AG04450 (cell line): Measurements from ENCODE around the gene MESD. TPM values are rescaled to one million over a fixed set of nuclear protein-coding genes. Genes with fewer than 3 reads are reported as not detected.
A peak's percentile ranks its signal among the peaks of the same experiment; 100 is the strongest.

ENCODE experiments used
- CTCF ChIA-PET: fragments of 300-600, 350-600 bp; formaldehyde crosslinking; extraction: SDS; loops from one replicate; lab custom pipeline; 2022; ENCODE audit warnings: antibody characterized with exemption, inconsistent platforms; lab: Charles Lee
- POLR2A ChIA-PET: fragments of 350-600 bp; formaldehyde crosslinking; extraction: SDS; loops from one replicate; lab custom pipeline; 2021; ENCODE audit warnings: antibody characterized with exemption, inconsistent platforms; lab: Yijun Ruan, JAX
- DNase-seq: peaks from one replicate; pipeline ENCODE4 v3.0.0-alpha.2; 2011; ENCODE audit warnings: low read depth, low spot score
- H3K27ac ChIP-seq: one replicate; pipeline ENCODE4 v1.5.1; 2012; ENCODE audit warnings: low read depth, low read length, control low read depth
- H3K27me3 ChIP-seq: one replicate; pipeline ENCODE4 v1.6.0; 2012; ENCODE audit warnings: low read length; ENCODE audit not compliant: control insufficient read depth, insufficient read depth
- H3K4me3 ChIP-seq: 2 replicates; pipeline ENCODE4 v1.5.1; 2011; ENCODE audit warnings: mild to moderate bottlenecking, low read depth, low read length, control low read depth
- H3K9me3 ChIP-seq: 2 replicates; pipeline ENCODE4 v1.5.1; 2012; ENCODE audit warnings: low read length; ENCODE audit not compliant: control insufficient read depth, insufficient read depth
- CTCF ChIP-seq: IDR thresholded peaks from 2 replicates; pipeline ENCODE4 v1.5.1; 2011; ENCODE audit warnings: low read depth, low read length, control low read depth, inconsistent platforms
- polyA plus RNA-seq: library from polyadenylated mRNA; depleted of rRNA; stranded (reverse); fragments of >200 nt; gene quantifications from 2 replicates; pipeline ENCODE4 v1.2.3, GENCODE V29; 2011

Gene MESD
- polyA plus RNA-seq, 1 experiment: 23.9 TPM

- H3K4me3 ChIP-seq: peak overlapping the region; percentile 91
- POLR2A ChIA-PET: no interaction called here
- no peak for DNase-seq
- H3K27ac ChIP-seq: no peak overlapping the region
- no peaks in the 10 kb centered on the region for H3K27me3 ChIP-seq
- H3K9me3 ChIP-seq: no peaks in the 10 kb centered on the region
- CTCF ChIA-PET: no interaction called here
- TF ChIP-seq CTCF: no peak
Observed at GRCh38 chr15:80989081-80989517, 520 bp downstream of the MESD start.

GRCh38 chr15:80988148-80988796, 1.3 kb downstream of the MESD start:
- Histone ChIP-seq H3K4me3 (peak overlapping the region; percentile 91), H3K27ac (no peak overlapping the region), H3K27me3 (no peaks in the 10 kb centered on the region), H3K9me3 (no peaks in the 10 kb centered on the region)
- DNase-seq: no peak
- no peak for TF ChIP-seq CTCF
- ChIA-PET POLR2A (no interaction called here), CTCF (interaction anchor here (1.3 to 3.3 kb wide), 2 partner anchors 19 to 278 kb away, joined by 4 to 18 read pairs; no protein-coding TSS in a partner anchor)

GRCh38 chr15:80986487-80986886, 3.1 kb downstream of the MESD start:
- H3K4me3 ChIP-seq: no peak overlapping the region
- ChIA-PET POLR2A (no interaction called here), CTCF (interaction anchor here (1.0 to 3.3 kb wide), 2 partner anchors 9 to 17 kb away, joined by 3 to 18 read pairs; no protein-coding TSS in a partner anchor)
- no peaks in the 10 kb centered on the region for H3K27me3 ChIP-seq
- DNase-seq: no peak
- no peak for TF ChIP-seq CTCF
- no peak overlapping the region for H3K27ac ChIP-seq
- H3K9me3 ChIP-seq: no peaks in the 10 kb centered on the region

GRCh38 chr15:80985981-80986380, 3.6 kb downstream of the MESD start:
- Histone ChIP-seq H3K27ac (no peak overlapping the region), H3K27me3 (no peaks in the 10 kb centered on the region), H3K9me3 (no peaks in the 10 kb centered on the region), H3K4me3 (no peak overlapping the region)
- no peak for DNase-seq
- CTCF ChIA-PET: interaction anchor here (1.0 to 3.3 kb wide), 5 partner anchors 9 to 280 kb away, joined by 3 to 18 read pairs (median 4); partner anchors contain the start of gene CEMIP
- POLR2A ChIA-PET: no interaction called here
- no peak for TF ChIP-seq CTCF

GRCh38 chr15:80984856-80985255, 4.8 kb downstream of the MESD start:
- peak overlapping the region; percentile 3 for H3K27ac ChIP-seq
- DNase-seq: no peak
- TF ChIP-seq CTCF: no peak
- no peaks in the 10 kb centered on the region for H3K27me3 ChIP-seq
- H3K9me3 ChIP-seq: no peaks in the 10 kb centered on the region
- ChIA-PET POLR2A (no interaction called here), CTCF (interaction anchor here (0.6 to 3.3 kb wide), 6 partner anchors 7 to 1146 kb away, joined by 3 to 18 read pairs (median 4); partner anchors contain the start of gene CEMIP)
- no peak overlapping the region for H3K4me3 ChIP-seq
